Measurements from ENCODE around the gene KCNG2. TPM values are rescaled to one million over a fixed set of nuclear protein-coding genes. Genes with fewer than 3 reads are reported as not detected.

Gene KCNG2
- total and polyA plus RNA-seq, 9 of the 15 experiments (the other 6 are each of a cell fraction or from before 2014, with no cell fraction given) = not detected

DNA sequence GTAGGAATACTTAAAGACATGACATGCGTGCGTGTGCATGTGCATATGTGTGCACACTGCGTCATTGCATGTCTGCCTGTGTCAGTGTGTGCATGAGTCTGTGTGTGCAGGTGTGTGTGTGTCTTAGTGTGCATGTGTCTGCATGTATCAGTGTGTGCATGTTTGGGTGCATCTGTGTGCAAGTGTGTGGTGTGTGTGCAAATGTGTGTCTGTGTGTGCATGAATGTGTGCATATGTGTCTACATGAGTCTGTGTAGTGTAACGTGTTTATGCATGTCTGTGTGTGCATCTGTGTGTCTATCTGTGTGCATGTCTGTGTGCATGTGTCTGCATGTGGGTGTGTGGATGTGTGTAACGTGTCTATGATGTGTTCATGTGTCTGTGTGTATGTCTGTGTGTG lies 30.5 kb downstream of the KCNG2 start (continued):
- TF ChIP-seq EWSR1 (IDR thresholded peaks at IDR 0.05; ENCODE audit: borderline replicate concordance, low read depth, partially characterized antibody) = no peak
- TF ChIP-seq, protein P1, sequence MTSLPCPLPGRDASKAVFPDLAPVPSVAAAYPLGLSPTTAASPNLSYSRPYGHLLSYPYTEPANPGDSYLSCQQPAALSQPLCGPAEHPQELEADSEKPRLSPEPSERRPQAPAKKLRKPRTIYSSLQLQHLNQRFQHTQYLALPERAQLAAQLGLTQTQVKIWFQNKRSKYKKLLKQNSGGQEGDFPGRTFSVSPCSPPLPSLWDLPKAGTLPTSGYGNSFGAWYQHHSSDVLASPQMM (CRISPR knock-in tag; IDR thresholded peaks at IDR 0.05) = no peak
- no peak for TF ChIP-seq POLR2B (IDR thresholded peaks at IDR 0.05; ENCODE audit: low read depth, partially characterized antibody)

- TF ChIP-seq ZNF12 (CRISPR knock-in tag; IDR thresholded peaks at IDR 0.05) (no peak), POLR2B (IDR thresholded peaks at IDR 0.05; ENCODE audit: low read depth, partially characterized antibody) (no peak), MTF1 (CRISPR knock-in tag; IDR thresholded peaks at IDR 0.05; ENCODE audit: borderline replicate concordance) (no peak), HCFC1 (IDR thresholded peaks at IDR 0.05; ENCODE audit: low read depth, low read length) (no peak), KLF1 (tag; IDR thresholded peaks at IDR 0.05) (no peak), PTTG1 (tag; IDR thresholded peaks at IDR 0.05; ENCODE audit: low read depth) (no peak), MCM3 (IDR thresholded peaks at IDR 0.05) (no peak), TAF9B (IDR thresholded peaks at IDR 0.05; ENCODE audit: partially characterized antibody) (no peak)
- Histone ChIP-seq H4K20me1 (replicated peaks; ENCODE audit: control insufficient read depth, insufficient read depth, low read length) (no peaks in the 10 kb centered on the region), H3K27ac (ENCODE audit: extremely low read depth, low read depth, low read length) (no peak overlapping the region), H3K36me3 (ENCODE audit: control insufficient read depth, insufficient read depth, low read length) (no peaks in the 10 kb centered on the region), H3K9me3 (replicated peaks; ENCODE audit: control insufficient read depth, insufficient read depth, low read depth, low read length) (no peaks in the 10 kb centered on the region), H3K79me2 (ENCODE audit: control insufficient read depth, insufficient read depth, low read length) (no peaks in the 10 kb centered on the region), H3K9me1 (ENCODE audit: control insufficient read depth, insufficient read depth, low read length) (no peaks in the 10 kb centered on the region), H3K27me3 (ENCODE audit: control insufficient read depth in 2 of 2, insufficient read depth in 2 of 2, low read length in 2 of 2) (peaks cover 2 to 24% of the 10 kb centered on the region in 2 experiments; a peak in 2 of 5 replicates), H3K4me2 (ENCODE audit: insufficient read depth, low read length) (no peak overlapping the region), H3K4me3 (no peak overlapping the region), H3K4me1 (replicated peaks in 1 of 2; ENCODE audit: control insufficient read depth in 2 of 2, insufficient read depth in 2 of 2, low read length in 2 of 2) (peaks cover 0 to 5% of the 10 kb centered on the region in 2 experiments; a peak in 1 of 5 replicates), H3K9ac (ENCODE audit: insufficient read depth in 1 of 2, low read depth in 2 of 2, low read length in 2 of 2) (no peak overlapping the region), H2AFZ (ENCODE audit: low read depth, low read length) (no peak overlapping the region)
- ChIA-PET CTCF (ENCODE audit: low intra/inter-chr PET ratio) (no interaction called here), POLR2A (no interaction called here)
- intact Hi-C loops (cut with micrococcal nuclease) = no loop called here
- no peak for FAIRE-seq
- in situ Hi-C loops (cut with MboI) = no loop called here
- ATAC-seq = no peak
- no TSS peak for BruUV-seq (replicated peaks)
- DNase-seq (ENCODE audit: extremely low read depth in 1 of 4, low spot score in 3 of 4) = no peak
- WGBS (ENCODE audit: insufficient coverage, low coverage, missing lambda C conversion rate) = 16% methylated on average over 15 of the region's 17 CpGs
Observed at GRCh38 chr18:79829136-79829854, 31.6 kb downstream of the KCNG2 start.

All from K562 (cell line).